ENCODE results near the gene USP2.

The USP2 gene

GRCh38 chr11:119342362-119343130 is 38.9 kb downstream of the USP2 start:
- in situ Hi-C loops (cut with MboI; ENCODE audit: low sequenced_read_pairs) = no loop called here

DNA sequence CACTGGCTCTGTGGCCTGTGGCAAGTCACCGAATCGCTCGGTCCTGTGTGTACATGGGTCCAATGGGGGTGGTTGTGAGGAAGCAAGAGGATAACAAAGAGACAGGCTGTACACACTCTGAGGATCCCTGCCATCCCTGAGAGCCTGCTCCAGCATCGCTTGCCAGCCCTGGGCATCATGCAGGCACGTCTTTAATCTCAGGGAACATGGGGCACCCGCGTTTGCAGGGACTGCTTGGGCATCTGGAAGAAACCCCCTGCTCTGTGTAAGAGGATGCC is 39.5 kb downstream of the USP2 start:
- in situ Hi-C loops (cut with MboI; ENCODE audit: low sequenced_read_pairs) = no loop called here

GRCh38 chr11:119341222-119342022 is 40.1 kb downstream of the USP2 start:
- in situ Hi-C loops (cut with MboI; ENCODE audit: low sequenced_read_pairs) = no loop called here

DNA sequence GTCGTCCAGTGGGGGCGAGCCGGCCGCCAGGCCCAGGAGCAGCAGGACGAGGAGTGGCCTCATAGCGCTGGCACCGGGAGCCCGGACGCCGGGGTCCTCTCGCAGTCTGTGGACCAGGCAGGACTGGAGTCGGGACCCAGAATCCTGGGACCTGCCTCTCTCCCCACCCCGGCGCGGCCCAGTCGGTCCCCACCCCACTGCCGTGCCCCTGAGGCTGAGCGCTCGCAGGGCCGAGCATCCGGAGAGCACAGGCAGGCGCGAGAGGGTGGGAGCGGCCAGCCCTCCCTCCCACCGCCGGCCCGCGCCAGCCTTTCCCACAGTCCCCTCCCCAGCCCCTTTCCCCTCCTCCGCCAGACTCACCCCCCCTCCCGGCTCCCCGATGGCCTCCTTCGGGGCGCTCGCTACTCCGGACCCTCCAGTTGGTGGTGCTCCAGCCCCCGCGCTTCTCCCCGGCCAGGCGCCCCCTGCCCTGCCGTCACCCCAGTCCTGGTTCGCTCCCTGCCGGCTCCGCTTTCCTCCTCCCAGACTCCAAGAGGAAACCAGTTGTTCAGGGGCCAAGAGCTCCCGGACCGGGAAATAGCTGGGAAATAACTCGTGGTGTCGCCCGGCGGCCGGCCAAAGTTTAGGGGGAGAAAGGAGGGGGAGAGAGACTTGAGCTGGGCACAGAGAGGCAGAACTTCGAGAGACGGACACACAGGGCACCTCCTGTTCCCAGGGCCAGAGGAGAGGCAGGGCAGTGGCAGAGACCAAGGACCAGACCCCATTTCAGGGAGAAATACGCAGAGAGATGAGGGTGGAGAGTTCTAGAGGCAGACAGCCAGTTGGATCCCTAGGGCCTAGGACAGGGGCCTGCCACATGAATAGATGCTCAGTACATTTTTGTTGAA is 40.9 kb downstream of the USP2 start, which contains the start of gene C1QTNF5:
C1QTNF5 (minus strand) TSS at position 549 of the 887 bp plus-strand sequence; CDS start at position 63, 486 bp downstream.
- in situ Hi-C loops (cut with MboI; ENCODE audit: low sequenced_read_pairs) = no loop called here

DNA sequence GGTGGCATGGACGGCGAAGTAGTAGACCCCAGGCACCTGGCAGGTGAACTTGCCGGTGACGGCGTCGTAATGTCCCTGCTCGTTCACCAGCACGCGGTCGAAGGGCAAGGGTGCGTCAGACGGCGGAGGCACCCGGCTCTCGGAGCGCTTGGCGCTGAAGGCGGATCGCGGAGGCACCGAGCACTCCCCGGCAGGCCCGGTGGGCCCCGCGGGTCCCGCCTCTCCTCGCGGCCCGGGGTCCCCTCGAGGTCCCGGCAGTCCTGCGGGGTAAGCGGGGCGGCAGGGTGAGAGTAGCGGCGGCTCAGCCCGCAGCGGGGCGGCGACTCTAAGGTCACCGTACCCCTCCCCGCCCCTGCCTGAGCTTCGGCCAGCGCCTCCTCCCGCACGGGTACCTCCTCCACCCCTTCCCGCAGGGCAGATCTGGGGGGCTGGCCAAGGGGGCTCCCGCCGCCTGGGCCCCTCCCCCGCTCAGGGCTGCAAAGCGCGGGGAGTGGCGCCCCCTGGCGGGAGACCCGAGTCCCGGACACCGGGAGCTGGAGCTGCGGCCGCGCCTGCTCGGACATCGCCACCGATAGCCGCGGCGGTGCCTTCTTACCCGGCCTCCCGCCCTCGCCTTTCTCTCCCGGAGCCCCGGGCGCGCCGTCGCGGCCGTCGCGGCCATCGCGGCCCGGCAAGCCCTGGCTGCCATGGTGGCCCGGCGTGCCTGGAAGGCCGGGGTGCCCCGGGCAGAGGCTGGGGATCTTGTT is 41.7 kb downstream of the USP2 start:
- in situ Hi-C loops (cut with MboI; ENCODE audit: low sequenced_read_pairs) = no loop called here

GRCh38 chr11:119338965-119339588 is 42.4 kb downstream of the USP2 start:
- in situ Hi-C loops (cut with MboI; ENCODE audit: low sequenced_read_pairs) = no loop called here

DNA sequence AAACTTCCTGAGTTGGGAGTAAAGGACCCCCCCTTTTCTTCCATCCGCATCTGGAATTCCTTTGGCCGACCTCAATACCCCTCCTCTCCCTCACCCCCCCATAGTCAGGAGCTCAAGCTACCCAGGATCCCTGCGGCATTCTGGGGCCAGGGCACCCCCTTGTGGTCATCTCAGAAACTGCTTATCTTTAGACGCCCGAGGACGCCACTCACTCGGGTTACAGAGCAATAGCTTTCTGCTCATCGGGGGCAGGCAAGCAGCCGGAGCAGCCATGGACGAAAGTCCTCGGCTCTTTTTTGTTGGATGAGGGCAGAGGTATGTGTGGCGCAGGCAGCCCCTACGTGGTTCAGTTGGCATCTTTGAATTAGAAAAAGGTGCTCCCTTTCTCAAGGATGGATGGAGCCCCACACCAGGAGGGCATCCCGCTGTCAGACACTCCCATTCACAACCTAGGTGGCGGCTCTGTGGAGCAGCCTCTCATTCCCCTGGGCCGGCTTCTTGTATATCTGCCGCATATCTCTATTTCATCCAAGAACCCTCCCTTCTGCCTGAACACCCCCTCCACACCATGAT is 43.1 kb downstream of the USP2 start:
- in situ Hi-C loops (cut with MboI; ENCODE audit: low sequenced_read_pairs) = no loop called here

DNA sequence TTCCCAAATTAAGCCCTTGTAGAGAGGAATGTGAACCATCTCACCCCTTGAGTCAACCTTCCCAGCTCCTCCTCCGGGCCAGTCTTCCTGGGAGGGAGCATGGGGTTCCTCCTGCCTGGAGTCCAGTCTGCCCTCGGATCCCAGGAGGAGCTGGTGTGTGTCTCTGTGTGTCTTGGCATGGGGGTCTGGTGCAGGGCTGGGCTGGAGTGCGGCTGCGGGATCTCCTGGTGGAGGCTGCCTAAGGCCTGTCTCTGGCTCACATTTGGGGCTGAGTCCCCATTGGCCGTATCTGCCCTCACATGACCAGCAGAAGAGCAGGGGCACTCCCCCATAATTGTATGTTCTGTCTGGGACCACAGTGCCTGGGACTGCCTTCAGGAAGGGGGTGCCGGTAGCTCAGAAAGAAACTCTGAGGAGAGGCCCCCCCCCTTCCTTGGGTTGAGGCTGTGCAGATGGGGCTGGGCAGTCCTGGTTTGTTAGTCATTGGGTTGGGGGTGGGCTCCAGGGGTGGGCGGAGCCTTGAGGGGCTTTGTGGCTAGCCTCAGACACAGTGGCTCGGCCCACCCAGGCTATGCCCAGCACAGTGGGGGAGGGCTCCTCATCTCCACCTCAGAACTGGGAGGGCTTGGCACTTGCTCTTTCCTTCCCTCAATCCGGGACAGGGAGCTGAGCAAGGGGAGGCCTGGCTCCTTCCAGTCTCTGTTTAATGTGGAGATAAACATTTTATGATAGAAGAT is 43.7 kb downstream of the USP2 start:
- in situ Hi-C loops (cut with MboI; ENCODE audit: low sequenced_read_pairs) = no loop called here

GRCh38 chr11:119336744-119337469 is 44.6 kb downstream of the USP2 start:
- in situ Hi-C loops (cut with MboI; ENCODE audit: low sequenced_read_pairs) = no loop called here

DNA sequence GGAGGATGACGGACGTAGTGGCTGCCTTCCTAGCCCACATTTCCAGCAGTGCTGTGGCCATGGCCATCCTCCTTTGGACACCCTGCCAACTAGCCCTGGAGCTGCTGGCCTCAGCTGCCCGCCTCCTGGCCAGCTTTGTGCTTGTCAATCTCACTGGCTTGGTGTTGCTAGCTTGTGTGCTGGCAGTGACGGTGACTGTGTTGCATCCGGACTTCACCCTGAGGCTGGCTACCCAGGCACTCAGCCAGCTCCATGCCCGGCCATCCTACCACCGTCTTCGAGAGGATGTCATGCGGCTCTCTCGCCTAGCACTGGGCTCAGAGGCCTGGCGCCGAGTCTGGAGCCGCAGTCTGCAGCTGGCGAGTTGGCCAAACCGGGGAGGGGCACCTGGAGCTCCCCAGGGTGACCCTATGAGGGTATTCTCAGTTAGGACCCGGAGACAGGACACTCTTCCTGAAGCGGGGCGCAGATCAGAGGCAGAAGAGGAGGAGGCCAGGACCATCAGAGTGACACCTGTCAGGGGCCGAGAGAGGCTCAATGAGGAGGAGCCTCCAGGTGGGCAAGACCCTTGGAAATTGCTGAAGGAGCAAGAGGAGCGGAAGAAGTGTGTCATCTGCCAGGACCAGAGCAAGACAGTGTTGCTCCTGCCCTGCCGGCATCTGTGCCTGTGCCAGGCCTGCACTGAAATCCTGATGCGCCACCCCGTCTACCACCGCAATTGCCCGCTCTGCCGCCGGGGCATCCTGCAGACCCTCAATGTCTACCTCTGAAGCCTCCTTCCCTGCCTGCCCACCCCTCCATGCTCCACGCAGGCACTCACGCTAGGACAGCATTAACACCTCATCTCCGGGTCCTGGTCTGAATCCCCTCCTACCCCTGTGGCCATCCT is 45.6 kb downstream of the USP2 start:
- in situ Hi-C loops (cut with MboI; ENCODE audit: low sequenced_read_pairs) = no loop called here

- in situ Hi-C loops (cut with MboI; ENCODE audit: low sequenced_read_pairs) = no loop called here
These were observed 46.3 kb downstream of the USP2 start for GRCh38 chr11:119335091-119335654.

DNA sequence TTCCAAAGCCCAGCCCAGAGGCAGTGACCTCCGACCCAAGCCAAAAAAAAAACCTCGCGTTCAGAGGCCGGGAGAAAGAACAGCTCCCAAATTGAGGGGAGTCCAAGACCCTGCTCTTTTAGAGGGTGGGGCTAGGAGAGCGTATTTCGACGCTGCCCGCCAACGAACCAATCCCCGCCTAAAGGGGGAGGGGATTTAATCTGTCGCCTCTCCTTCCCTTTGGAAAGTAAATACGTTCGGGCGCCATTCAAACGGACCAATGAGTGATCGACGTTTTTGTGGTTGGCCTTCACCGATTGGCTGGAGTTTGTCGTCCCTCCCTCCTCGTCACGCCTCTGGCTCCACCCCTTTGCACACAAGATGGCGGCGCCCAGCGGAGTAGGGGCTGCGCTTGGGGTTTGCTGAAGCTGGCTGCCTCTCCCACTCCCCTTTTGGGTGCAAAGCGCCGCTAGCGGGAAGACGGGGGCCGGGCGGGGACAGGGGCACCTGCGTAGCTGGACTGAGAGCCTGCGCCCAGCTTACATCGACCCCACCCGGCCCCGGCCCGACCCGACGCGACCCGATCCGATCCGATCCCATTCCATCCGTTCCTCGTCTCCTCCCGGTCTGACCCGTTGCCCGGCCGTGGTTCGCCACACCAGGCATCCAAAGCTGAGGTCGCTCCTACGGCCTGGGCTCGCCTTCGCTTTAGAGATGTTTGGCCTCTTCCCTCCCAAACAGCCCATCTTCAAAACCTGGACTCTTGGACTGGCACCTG is 47.1 kb downstream of the USP2 start, which contains the start of gene RNF26:
RNF26 (plus strand) TSS at position 354 of the 757 bp plus-strand sequence. CDS start 596 bp downstream, outside the sequence.
- in situ Hi-C loops (cut with MboI; ENCODE audit: low sequenced_read_pairs) = no loop called here

DNA sequence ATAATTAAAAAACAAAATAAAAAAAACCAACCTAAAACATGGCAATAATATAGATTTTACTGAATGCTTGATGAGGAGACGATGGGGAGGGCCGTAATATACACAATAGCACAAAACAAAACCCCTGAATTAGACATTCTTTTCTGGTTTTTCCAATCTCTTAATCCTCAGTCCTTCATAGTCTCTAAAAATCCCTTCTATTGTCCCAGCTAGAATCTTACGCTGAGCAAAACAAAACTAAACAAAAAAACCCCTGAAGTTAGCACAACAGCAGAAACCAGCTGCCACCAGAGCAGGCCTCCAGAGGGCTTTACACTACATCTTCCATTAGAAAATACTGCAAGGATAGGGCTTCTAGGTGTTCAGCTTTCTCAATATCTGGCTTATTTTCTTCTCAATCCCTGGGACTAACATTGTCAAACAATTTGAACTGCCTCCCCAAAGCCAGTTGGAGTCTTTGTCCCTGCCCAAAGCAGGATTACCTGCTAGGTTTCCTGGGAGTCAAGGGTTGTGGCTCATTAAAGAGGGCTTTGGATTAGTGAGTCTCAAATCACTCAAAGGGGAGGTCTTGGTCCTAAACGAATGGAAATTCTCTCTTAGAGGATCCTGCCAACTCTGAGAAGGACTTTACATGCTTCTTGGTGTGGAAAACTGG is 49.3 kb downstream of the USP2 start:
- in situ Hi-C loops (cut with MboI; ENCODE audit: low sequenced_read_pairs) = no loop called here

GRCh38 chr11:119330237-119330636 is 51.3 kb downstream of the USP2 start:
- in situ Hi-C loops (cut with MboI; ENCODE audit: low sequenced_read_pairs) = no loop called here

DNA sequence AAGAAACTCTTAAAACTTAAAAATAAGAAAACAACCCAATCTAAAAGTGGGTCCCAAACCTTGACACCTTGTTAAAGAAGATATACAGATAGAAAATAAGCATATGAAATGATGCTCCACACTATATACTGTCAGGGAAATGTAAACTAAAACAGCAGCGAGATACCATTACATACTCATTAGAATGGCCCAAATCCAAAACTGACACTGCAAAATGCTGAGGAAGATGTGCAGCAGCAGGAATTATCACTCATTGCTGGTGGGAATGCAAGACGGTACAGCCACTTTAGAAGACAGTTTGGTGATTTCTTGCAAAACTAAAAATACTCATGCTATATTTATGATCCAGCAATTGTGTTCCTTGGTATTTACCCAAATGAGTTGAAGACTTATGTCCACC is 52.2 kb downstream of the USP2 start:
- in situ Hi-C loops (cut with MboI; ENCODE audit: low sequenced_read_pairs) = no loop called here

- in situ Hi-C loops (cut with MboI; ENCODE audit: low sequenced_read_pairs) = no loop called here
These were observed 57.3 kb downstream of the USP2 start for GRCh38 chr11:119324189-119324588.

Data from hTERT RPE-1 (cell line).